Measurements from ENCODE around the gene MLXIP.

MLXIP gene

GRCh38 chr12:122137681-122138080 lies 59.1 kb downstream of the MLXIP start:
- no peaks in the 10 kb centered on the region for H3K79me2 ChIP-seq (ENCODE audit: insufficient read depth, low read length)
- no peak overlapping the region for H3K9ac ChIP-seq (ENCODE audit: low read depth, low read length)
- ATAC-seq (ENCODE audit: insufficient read depth, low read depth) (peak; percentile 53), DNase-seq (peak; percentile 19)
- H3K4me2 ChIP-seq (ENCODE audit: insufficient read depth, low read length), result no peak overlapping the region
- no peaks in the 10 kb centered on the region for H3K9me3 ChIP-seq (ENCODE audit: insufficient read depth, low read length, severe bottlenecking)
- H3K4me1 ChIP-seq (ENCODE audit: insufficient read depth, low read length), result no peaks in the 10 kb centered on the region
- H3K4me3 ChIP-seq (ENCODE audit: low read depth in 1 of 2, low read length in 2 of 2), result no peak overlapping the region
- no peaks in the 10 kb centered on the region for H3K27me3 ChIP-seq (ENCODE audit: insufficient read depth, low read length, poor library complexity)
- H3K27ac ChIP-seq (ENCODE audit: low read length), result no peak overlapping the region
- peaks cover 63% of the 10 kb centered on the region for H3K36me3 ChIP-seq (ENCODE audit: insufficient read depth, low read length)
- no peak overlapping the region for H2AFZ ChIP-seq (ENCODE audit: low read depth, low read length)
- TF ChIP-seq EZH2 (IDR thresholded peaks at IDR 0.05; ENCODE audit: borderline replicate concordance, low read depth, low read length, severe bottlenecking) (no peak), CTCF (IDR thresholded peaks at IDR 0.05; ENCODE audit: borderline replicate concordance, extremely low read depth, low read length, poor library complexity, severe bottlenecking) (no peak)
- peaks cover 6% of the 10 kb centered on the region; the same call in 1 of the 2 replicates for H4K20me1 ChIP-seq (ENCODE audit: insufficient read depth, low read length)

GRCh38 chr12:122138181-122138580 lies 59.6 kb downstream of the MLXIP start:
- H3K4me3 ChIP-seq (ENCODE audit: low read depth in 1 of 2, low read length in 2 of 2), result no peak overlapping the region
- no peaks in the 10 kb centered on the region for H3K27me3 ChIP-seq (ENCODE audit: insufficient read depth, low read length, poor library complexity)
- H3K9ac ChIP-seq (ENCODE audit: low read depth, low read length), result no peak overlapping the region
- peaks cover 59% of the 10 kb centered on the region for H3K36me3 ChIP-seq (ENCODE audit: insufficient read depth, low read length)
- peaks cover 6% of the 10 kb centered on the region; the same call in 1 of the 2 replicates for H4K20me1 ChIP-seq (ENCODE audit: insufficient read depth, low read length)
- ATAC-seq (ENCODE audit: insufficient read depth, low read depth) (no peak), DNase-seq (no peak)
- TF ChIP-seq EZH2 (IDR thresholded peaks at IDR 0.05; ENCODE audit: borderline replicate concordance, low read depth, low read length, severe bottlenecking), result no peak
- TF ChIP-seq CTCF (IDR thresholded peaks at IDR 0.05; ENCODE audit: borderline replicate concordance, extremely low read depth, low read length, poor library complexity, severe bottlenecking), result no peak
- no peaks in the 10 kb centered on the region for H3K9me3 ChIP-seq (ENCODE audit: insufficient read depth, low read length, severe bottlenecking)
- no peak overlapping the region for H3K27ac ChIP-seq (ENCODE audit: low read length)
- no peak overlapping the region for H3K4me2 ChIP-seq (ENCODE audit: insufficient read depth, low read length)
- H2AFZ ChIP-seq (ENCODE audit: low read depth, low read length), result no peak overlapping the region
- H3K4me1 ChIP-seq (ENCODE audit: insufficient read depth, low read length), result no peaks in the 10 kb centered on the region
- H3K79me2 ChIP-seq (ENCODE audit: insufficient read depth, low read length), result no peaks in the 10 kb centered on the region

- H3K79me2 ChIP-seq (ENCODE audit: insufficient read depth, low read length), result no peaks in the 10 kb centered on the region
- TF ChIP-seq CTCF (IDR thresholded peaks at IDR 0.05; ENCODE audit: borderline replicate concordance, extremely low read depth, low read length, poor library complexity, severe bottlenecking) (no peak), EZH2 (IDR thresholded peaks at IDR 0.05; ENCODE audit: borderline replicate concordance, low read depth, low read length, severe bottlenecking) (no peak)
- peaks cover 6% of the 10 kb centered on the region; the same call in 1 of the 2 replicates for H4K20me1 ChIP-seq (ENCODE audit: insufficient read depth, low read length)
- DNase-seq, result no peak
- H3K27ac ChIP-seq (ENCODE audit: low read length), result no peak overlapping the region
- no peaks in the 10 kb centered on the region for H3K27me3 ChIP-seq (ENCODE audit: insufficient read depth, low read length, poor library complexity)
- no peak overlapping the region for H2AFZ ChIP-seq (ENCODE audit: low read depth, low read length)
- no peak overlapping the region for H3K4me3 ChIP-seq (ENCODE audit: low read depth in 1 of 2, low read length in 2 of 2)
- ATAC-seq (ENCODE audit: insufficient read depth, low read depth), result no peak
- H3K36me3 ChIP-seq (ENCODE audit: insufficient read depth, low read length), result peaks cover 56% of the 10 kb centered on the region
- no peaks in the 10 kb centered on the region for H3K4me1 ChIP-seq (ENCODE audit: insufficient read depth, low read length)
- no peak overlapping the region for H3K9ac ChIP-seq (ENCODE audit: low read depth, low read length)
- H3K9me3 ChIP-seq (ENCODE audit: insufficient read depth, low read length, severe bottlenecking), result no peaks in the 10 kb centered on the region
- no peak overlapping the region for H3K4me2 ChIP-seq (ENCODE audit: insufficient read depth, low read length)
These were observed 60.1 kb downstream of the MLXIP start for GRCh38 chr12:122138616-122139015.

- no peak overlapping the region for H3K4me2 ChIP-seq (ENCODE audit: insufficient read depth, low read length)
- peaks cover 53% of the 10 kb centered on the region for H3K36me3 ChIP-seq (ENCODE audit: insufficient read depth, low read length)
- DNase-seq (no peak), ATAC-seq (ENCODE audit: insufficient read depth, low read depth) (no peak)
- no peak overlapping the region for H2AFZ ChIP-seq (ENCODE audit: low read depth, low read length)
- H3K9me3 ChIP-seq (ENCODE audit: insufficient read depth, low read length, severe bottlenecking), result no peaks in the 10 kb centered on the region
- no peak overlapping the region for H3K27ac ChIP-seq (ENCODE audit: low read length)
- no peaks in the 10 kb centered on the region for H3K27me3 ChIP-seq (ENCODE audit: insufficient read depth, low read length, poor library complexity)
- TF ChIP-seq CTCF (IDR thresholded peaks at IDR 0.05; ENCODE audit: borderline replicate concordance, extremely low read depth, low read length, poor library complexity, severe bottlenecking) (no peak), EZH2 (IDR thresholded peaks at IDR 0.05; ENCODE audit: borderline replicate concordance, low read depth, low read length, severe bottlenecking) (no peak)
- H4K20me1 ChIP-seq (ENCODE audit: insufficient read depth, low read length), result peaks cover 6% of the 10 kb centered on the region; the same call in 1 of the 2 replicates
- no peaks in the 10 kb centered on the region for H3K79me2 ChIP-seq (ENCODE audit: insufficient read depth, low read length)
- no peak overlapping the region for H3K4me3 ChIP-seq (ENCODE audit: low read depth in 1 of 2, low read length in 2 of 2)
- H3K9ac ChIP-seq (ENCODE audit: low read depth, low read length), result no peak overlapping the region
- H3K4me1 ChIP-seq (ENCODE audit: insufficient read depth, low read length), result no peaks in the 10 kb centered on the region
These were observed 60.7 kb downstream of the MLXIP start for GRCh38 chr12:122139266-122139665.
